Spleen (tissue), 7 donors: ENCODE results near the gene TRIM16.

Experiments
- POLR2A ChIP-seq, 3 donors: fragments of 450-650 bp; IDR thresholded peaks; one replicate each; pipeline ENCODE4 v1.5.1; 2017; ENCODE audit warnings: antibody characterized with exemption in 3 of 3, mild to moderate bottlenecking in 1 of 3
- POLR2AphosphoS5 ChIP-seq, 3 donors: sonication (generic); formaldehyde crosslinking; IDR thresholded peaks; one replicate each; pipeline ENCODE4 v1.5.1; 2017; ENCODE audit warnings: antibody characterized with exemption in 3 of 3
- TF ChIP-seq, protein P1 (sequence below), 11 experiments: fragments of 200-600 bp in 7 of 11; fragments of 450-650 bp in 4 of 11; sonication (generic) in 4 of 11; IDR thresholded peaks in 8 of 11; conservative IDR thresholded peaks in 3 of 11; 1 replicate in 7 of 11; 2 replicates in 4 of 11; pipeline versions ENCODE4 v1.4.0 to v1.8.0; 2016 to 2021; ENCODE audit warnings: antibody characterized with exemption in 11 of 11, inconsistent platforms in 4 of 11, mild to moderate bottlenecking in 1 of 11
- donor health status: DM: no; HTN: no; CAD: no; lungs with moderate emphysema.
- donor health status: DM: no; HTN: no; CAD: no.
- donor health status: DM: no; HTN: no; CAD: no.

DNA sequence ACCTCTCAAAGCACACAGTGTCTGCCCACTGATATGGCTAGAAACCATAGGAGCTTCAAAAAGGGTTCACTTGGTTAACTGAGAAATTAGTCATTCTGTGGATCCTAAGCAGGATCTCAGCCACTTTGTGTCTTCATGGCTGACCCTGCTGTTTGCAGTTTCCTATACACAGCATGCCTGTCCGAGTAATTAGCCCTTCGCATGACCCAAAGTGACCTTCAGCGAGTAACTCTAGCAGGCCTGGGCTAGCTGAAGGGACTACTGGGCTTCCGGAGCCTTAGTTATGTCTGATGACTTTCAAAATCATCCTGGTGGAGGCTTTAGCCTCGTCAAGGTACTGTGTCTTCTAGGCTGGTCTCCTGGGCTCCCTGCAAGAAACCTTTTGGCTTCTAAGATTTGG, 35.7 kb downstream of the TRIM16 start:
- TF ChIP-seq, protein P1, sequence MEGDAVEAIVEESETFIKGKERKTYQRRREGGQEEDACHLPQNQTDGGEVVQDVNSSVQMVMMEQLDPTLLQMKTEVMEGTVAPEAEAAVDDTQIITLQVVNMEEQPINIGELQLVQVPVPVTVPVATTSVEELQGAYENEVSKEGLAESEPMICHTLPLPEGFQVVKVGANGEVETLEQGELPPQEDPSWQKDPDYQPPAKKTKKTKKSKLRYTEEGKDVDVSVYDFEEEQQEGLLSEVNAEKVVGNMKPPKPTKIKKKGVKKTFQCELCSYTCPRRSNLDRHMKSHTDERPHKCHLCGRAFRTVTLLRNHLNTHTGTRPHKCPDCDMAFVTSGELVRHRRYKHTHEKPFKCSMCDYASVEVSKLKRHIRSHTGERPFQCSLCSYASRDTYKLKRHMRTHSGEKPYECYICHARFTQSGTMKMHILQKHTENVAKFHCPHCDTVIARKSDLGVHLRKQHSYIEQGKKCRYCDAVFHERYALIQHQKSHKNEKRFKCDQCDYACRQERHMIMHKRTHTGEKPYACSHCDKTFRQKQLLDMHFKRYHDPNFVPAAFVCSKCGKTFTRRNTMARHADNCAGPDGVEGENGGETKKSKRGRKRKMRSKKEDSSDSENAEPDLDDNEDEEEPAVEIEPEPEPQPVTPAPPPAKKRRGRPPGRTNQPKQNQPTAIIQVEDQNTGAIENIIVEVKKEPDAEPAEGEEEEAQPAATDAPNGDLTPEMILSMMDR (IDR thresholded peaks at IDR 0.05 in 8 of 11, conservative IDR thresholded peaks at IDR 0.05 in 3 of 11), result no peak
- TF ChIP-seq POLR2AphosphoS5 (IDR thresholded peaks at IDR 0.05) (no peak), POLR2A (IDR thresholded peaks at IDR 0.05) (no peak)
